ENCODE data around the gene SLC25A30.

The SLC25A30 gene

GRCh38 chr13:45417790-45418534 is at the start of gene SLC25A30:
Gene SLC25A30, minus strand, starts transcription at chr13:45418373. Its CDS starts 6,948 bp downstream, at chr13:45411425.
- DNase-seq, result peak; percentile 90 to 96 (median 95)

GRCh38 chr13:45466359-45466758 is 48.2 kb upstream of the SLC25A30 start:
- DNase-seq, result no peak

- DNase-seq, result peak; percentile 97 to 98 (median 97)
Measured at GRCh38 chr13:45464687-45465453, 46.7 kb upstream of the SLC25A30 start, which contains the start of gene COG3. Gene COG3, plus strand, starts transcription at chr13:45464939. Its CDS starts 98 bp downstream, at chr13:45465037.

- no peak for DNase-seq
Measured at GRCh38 chr13:45464141-45464686, 46.0 kb upstream of the SLC25A30 start.

- no peak for DNase-seq
Measured at GRCh38 chr13:45456196-45456972, 38.2 kb upstream of the SLC25A30 start.

- no peak for DNase-seq
Measured at GRCh38 chr13:45454204-45454603, 36.0 kb upstream of the SLC25A30 start.

GRCh38 chr13:45451282-45451681 is 33.1 kb upstream of the SLC25A30 start:
- no peak for DNase-seq

GRCh38 chr13:45448965-45449559 is 30.9 kb upstream of the SLC25A30 start:
- no peak for DNase-seq

- no peak for DNase-seq
Measured at GRCh38 chr13:45447050-45447661, 29.0 kb upstream of the SLC25A30 start.

GRCh38 chr13:45446181-45446580 is 28.0 kb upstream of the SLC25A30 start:
- DNase-seq, result no peak

GRCh38 chr13:45445053-45445452 is 26.9 kb upstream of the SLC25A30 start:
- DNase-seq, result no peak

GRCh38 chr13:45441633-45442032 is 23.5 kb upstream of the SLC25A30 start:
- peak in 1 of 3 donors; percentile 6 for DNase-seq

GRCh38 chr13:45439781-45440462 is 21.7 kb upstream of the SLC25A30 start:
- no peak for DNase-seq

- DNase-seq, result no peak
Measured at GRCh38 chr13:45439008-45439407, 20.8 kb upstream of the SLC25A30 start.

GRCh38 chr13:45437947-45438346 is 19.8 kb upstream of the SLC25A30 start:
- no peak for DNase-seq

GRCh38 chr13:45436953-45437352 is 18.8 kb upstream of the SLC25A30 start:
- DNase-seq, result no peak

GRCh38 chr13:45436332-45436731 is 18.2 kb upstream of the SLC25A30 start:
- no peak for DNase-seq

- DNase-seq, result no peak
Measured at GRCh38 chr13:45434556-45435371, 16.6 kb upstream of the SLC25A30 start.

GRCh38 chr13:45433381-45433790 is 15.2 kb upstream of the SLC25A30 start:
- no peak for DNase-seq

- no peak for DNase-seq
Measured at GRCh38 chr13:45432737-45433380, 14.7 kb upstream of the SLC25A30 start.
